GM12873 (cell line): ENCODE data around the gene MYH7.

Experiments used
- TF ChIP-seq, protein P1 (sequence below): IDR thresholded peaks from 2 replicates; pipeline ENCODE4 v1.5.1; 2012; ENCODE audit warnings: low read depth, mild to moderate bottlenecking, moderate library complexity, low read length, control low read depth; ENCODE audit not compliant: insufficient read depth; ENCODE audit errors: missing control alignments

MYH7 gene

GRCh38 chr14:23392613-23393012 lies 42.8 kb downstream of the MYH7 start:
- TF ChIP-seq, protein P1, sequence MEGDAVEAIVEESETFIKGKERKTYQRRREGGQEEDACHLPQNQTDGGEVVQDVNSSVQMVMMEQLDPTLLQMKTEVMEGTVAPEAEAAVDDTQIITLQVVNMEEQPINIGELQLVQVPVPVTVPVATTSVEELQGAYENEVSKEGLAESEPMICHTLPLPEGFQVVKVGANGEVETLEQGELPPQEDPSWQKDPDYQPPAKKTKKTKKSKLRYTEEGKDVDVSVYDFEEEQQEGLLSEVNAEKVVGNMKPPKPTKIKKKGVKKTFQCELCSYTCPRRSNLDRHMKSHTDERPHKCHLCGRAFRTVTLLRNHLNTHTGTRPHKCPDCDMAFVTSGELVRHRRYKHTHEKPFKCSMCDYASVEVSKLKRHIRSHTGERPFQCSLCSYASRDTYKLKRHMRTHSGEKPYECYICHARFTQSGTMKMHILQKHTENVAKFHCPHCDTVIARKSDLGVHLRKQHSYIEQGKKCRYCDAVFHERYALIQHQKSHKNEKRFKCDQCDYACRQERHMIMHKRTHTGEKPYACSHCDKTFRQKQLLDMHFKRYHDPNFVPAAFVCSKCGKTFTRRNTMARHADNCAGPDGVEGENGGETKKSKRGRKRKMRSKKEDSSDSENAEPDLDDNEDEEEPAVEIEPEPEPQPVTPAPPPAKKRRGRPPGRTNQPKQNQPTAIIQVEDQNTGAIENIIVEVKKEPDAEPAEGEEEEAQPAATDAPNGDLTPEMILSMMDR: no peak

DNA sequence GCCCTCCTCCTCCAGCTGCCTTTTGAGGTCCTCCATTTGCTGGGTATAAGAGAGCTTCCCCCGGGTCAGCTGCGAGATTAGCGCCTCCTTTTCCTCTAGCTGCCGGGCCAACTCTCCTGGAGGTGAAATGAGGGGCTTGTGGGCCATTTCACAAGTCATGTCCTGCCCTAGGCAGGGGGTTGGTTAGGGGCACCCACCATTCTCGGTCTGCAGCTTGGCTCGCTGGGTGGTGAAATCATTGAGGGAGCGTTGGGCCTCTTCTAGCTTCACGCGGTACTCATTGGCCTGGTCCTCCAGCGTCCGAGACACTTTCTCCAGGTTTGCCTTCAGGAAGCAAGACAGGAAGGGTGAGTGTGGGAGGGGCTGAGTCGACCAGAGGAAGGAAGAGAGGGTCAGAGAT lies 46.1 kb downstream of the MYH7 start:
- TF ChIP-seq, protein P1: no peak

- TF ChIP-seq, protein P1: no peak
These were observed 46.5 kb downstream of the MYH7 start for GRCh38 chr14:23388996-23389395.

GRCh38 chr14:23387916-23388882 lies 47.3 kb downstream of the MYH7 start:
- TF ChIP-seq, protein P1: no peak

DNA sequence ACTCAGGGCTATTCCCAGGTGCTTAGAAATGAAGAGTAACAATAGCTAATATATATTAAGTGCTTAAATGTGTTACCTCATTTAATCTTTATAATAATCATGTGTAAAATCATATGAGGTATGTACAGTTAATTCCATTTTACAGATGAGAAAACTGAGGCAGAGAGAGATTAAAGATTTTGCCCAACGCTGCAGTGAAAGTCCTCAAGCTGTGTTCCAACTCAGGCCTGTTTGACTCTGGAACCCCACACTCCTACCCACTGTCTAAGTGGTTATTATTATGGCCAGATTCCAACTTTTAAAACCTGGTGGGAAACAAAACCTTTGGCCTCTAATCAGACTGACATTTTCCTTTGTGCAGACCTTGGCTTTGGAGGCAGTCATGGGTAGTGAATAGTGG lies 48.5 kb downstream of the MYH7 start:
- TF ChIP-seq, protein P1: no peak

GRCh38 chr14:23385642-23386265 lies 49.7 kb downstream of the MYH7 start:
- TF ChIP-seq, protein P1: no peak

GRCh38 chr14:23385244-23385641 lies 50.2 kb downstream of the MYH7 start:
- TF ChIP-seq, protein P1: no peak
